Prostate gland (tissue), 2 donors: ENCODE results near the gene KRT33B.

Experiments used
- POLR2AphosphoS5 ChIP-seq: sonication (generic); formaldehyde crosslinking; IDR thresholded peaks from one replicate; pipeline ENCODE4 v1.6.1; 2017; ENCODE audit warnings: antibody characterized with exemption
- TF ChIP-seq, protein P1 (sequence below), 4 experiments: fragments of 200-600 bp in 2 of 4; fragments of 450-650 bp in 2 of 4; sonication (generic) in 2 of 4; IDR thresholded peaks; 1 replicate in 3 of 4; 2 replicates in 1 of 4; pipeline ENCODE4 v1.5.1; 2016 to 2019; ENCODE audit warnings: antibody characterized with exemption in 4 of 4, mild to moderate bottlenecking in 2 of 4, moderate library complexity in 2 of 4

DNA sequence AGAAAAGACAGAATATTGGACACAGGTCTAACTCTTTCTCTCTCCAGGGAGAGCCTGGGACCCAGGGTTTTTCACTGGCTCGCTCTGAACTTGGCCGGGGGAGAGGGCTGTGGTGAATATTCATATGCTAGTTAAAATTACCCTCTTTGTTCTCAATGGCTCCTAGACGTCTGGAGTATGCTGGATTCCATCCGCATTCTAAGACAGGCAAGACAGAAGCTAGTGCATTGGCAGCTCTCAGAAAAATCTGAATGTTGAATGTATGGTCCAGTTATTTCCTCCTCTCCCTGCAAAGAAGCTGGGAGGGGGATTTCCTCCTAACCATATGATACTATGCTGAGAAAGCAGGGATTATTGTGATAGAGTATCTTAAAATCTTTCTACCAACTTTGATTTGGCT is 18.1 kb upstream of the KRT33B start:
- TF ChIP-seq, protein P1, sequence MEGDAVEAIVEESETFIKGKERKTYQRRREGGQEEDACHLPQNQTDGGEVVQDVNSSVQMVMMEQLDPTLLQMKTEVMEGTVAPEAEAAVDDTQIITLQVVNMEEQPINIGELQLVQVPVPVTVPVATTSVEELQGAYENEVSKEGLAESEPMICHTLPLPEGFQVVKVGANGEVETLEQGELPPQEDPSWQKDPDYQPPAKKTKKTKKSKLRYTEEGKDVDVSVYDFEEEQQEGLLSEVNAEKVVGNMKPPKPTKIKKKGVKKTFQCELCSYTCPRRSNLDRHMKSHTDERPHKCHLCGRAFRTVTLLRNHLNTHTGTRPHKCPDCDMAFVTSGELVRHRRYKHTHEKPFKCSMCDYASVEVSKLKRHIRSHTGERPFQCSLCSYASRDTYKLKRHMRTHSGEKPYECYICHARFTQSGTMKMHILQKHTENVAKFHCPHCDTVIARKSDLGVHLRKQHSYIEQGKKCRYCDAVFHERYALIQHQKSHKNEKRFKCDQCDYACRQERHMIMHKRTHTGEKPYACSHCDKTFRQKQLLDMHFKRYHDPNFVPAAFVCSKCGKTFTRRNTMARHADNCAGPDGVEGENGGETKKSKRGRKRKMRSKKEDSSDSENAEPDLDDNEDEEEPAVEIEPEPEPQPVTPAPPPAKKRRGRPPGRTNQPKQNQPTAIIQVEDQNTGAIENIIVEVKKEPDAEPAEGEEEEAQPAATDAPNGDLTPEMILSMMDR (IDR thresholded peaks at IDR 0.05) = no peak
- no peak for TF ChIP-seq POLR2AphosphoS5
